ENCODE results near the gene SPTBN4.

SPTBN4 gene

GRCh38 chr19:40597329-40597838 is 130.6 kb downstream of the SPTBN4 start:
- no peak overlapping the region for H3K9ac ChIP-seq (ENCODE audit: low read length)

GRCh38 chr19:40598121-40598917 is 131.5 kb downstream of the SPTBN4 start:
- TF ChIP-seq EZH2 (optimal IDR thresholded peaks at IDR 0.05; ENCODE audit: low read depth, low read length) (no peak), CTCF (IDR thresholded peaks at IDR 0.05; ENCODE audit: low read length) (peak; percentile 97)
- Histone ChIP-seq H3K4me2 (ENCODE audit: low read depth, low read length) (peak overlapping the region; percentile 61; the same call in 1 of the 2 replicates), H3K4me1 (ENCODE audit: low read length) (peaks cover 29% of the 10 kb centered on the region), H3K9me3 (replicated peaks; ENCODE audit: insufficient read depth, low read length) (no peaks in the 10 kb centered on the region), H2AFZ (ENCODE audit: low read length) (no peak overlapping the region), H3K9ac (ENCODE audit: low read length) (no peak overlapping the region), H3K9me2 (replicated peaks; ENCODE audit: insufficient read depth, low read length) (no peaks in the 10 kb centered on the region), H3K36me3 (replicated peaks; ENCODE audit: insufficient read depth, low read length) (no peaks in the 10 kb centered on the region), H4K20me1 (ENCODE audit: insufficient read depth, low read length) (no peaks in the 10 kb centered on the region), H3K79me2 (ENCODE audit: low read length) (no peaks in the 10 kb centered on the region), H3K27ac (ENCODE audit: low read length) (no peak overlapping the region), H3K27me3 (replicated peaks; ENCODE audit: insufficient read depth, low read length) (peaks cover 51% of the 10 kb centered on the region), H3F3A (ENCODE audit: insufficient read depth, low read length) (peaks cover 19% of the 10 kb centered on the region; the same call in 1 of the 2 replicates), H3K4me3 (ENCODE audit: low read length) (no peak overlapping the region)
- peak; percentile 72 for DNase-seq

More at GRCh38 chr19:40597329-40597838, 130.6 kb downstream of the SPTBN4 start:
- H3K36me3 ChIP-seq (replicated peaks; ENCODE audit: insufficient read depth, low read length): no peaks in the 10 kb centered on the region
- H3K27ac ChIP-seq (ENCODE audit: low read length): no peak overlapping the region
- H4K20me1 ChIP-seq (ENCODE audit: insufficient read depth, low read length): no peaks in the 10 kb centered on the region
- H3K4me3 ChIP-seq (ENCODE audit: low read length): no peak overlapping the region
- H3F3A ChIP-seq (ENCODE audit: insufficient read depth, low read length): peaks cover 14% of the 10 kb centered on the region; the same call in 1 of the 2 replicates
- TF ChIP-seq EZH2 (optimal IDR thresholded peaks at IDR 0.05; ENCODE audit: low read depth, low read length) (peak; percentile 71), EZH2phosphoT487 (IDR thresholded peaks at IDR 0.05; ENCODE audit: low read length) (no peak)
- H3K4me2 ChIP-seq (ENCODE audit: low read depth, low read length): peak overlapping the region; percentile 8; the same call in 1 of the 2 replicates
- H3K4me1 ChIP-seq (ENCODE audit: low read length): peaks cover 20% of the 10 kb centered on the region
- H3K9me3 ChIP-seq (replicated peaks; ENCODE audit: insufficient read depth, low read length): no peaks in the 10 kb centered on the region
- H3K27me3 ChIP-seq (replicated peaks; ENCODE audit: insufficient read depth, low read length): peaks cover 51% of the 10 kb centered on the region
- no peaks in the 10 kb centered on the region for H3K79me2 ChIP-seq (ENCODE audit: low read length)
- no peak for DNase-seq
- H3K9me2 ChIP-seq (replicated peaks; ENCODE audit: insufficient read depth, low read length): no peaks in the 10 kb centered on the region
- no peak overlapping the region for H2AFZ ChIP-seq (ENCODE audit: low read length)

GRCh38 chr19:40598918-40599307 is 132.1 kb downstream of the SPTBN4 start:
- Histone ChIP-seq H4K20me1 (ENCODE audit: insufficient read depth, low read length) (no peaks in the 10 kb centered on the region), H3K79me2 (ENCODE audit: low read length) (no peaks in the 10 kb centered on the region), H3K27me3 (replicated peaks; ENCODE audit: insufficient read depth, low read length) (peaks cover 51% of the 10 kb centered on the region), H3K9me3 (replicated peaks; ENCODE audit: insufficient read depth, low read length) (no peaks in the 10 kb centered on the region), H3K9me2 (replicated peaks; ENCODE audit: insufficient read depth, low read length) (no peaks in the 10 kb centered on the region), H3K36me3 (replicated peaks; ENCODE audit: insufficient read depth, low read length) (no peaks in the 10 kb centered on the region), H2AFZ (ENCODE audit: low read length) (no peak overlapping the region), H3K4me3 (ENCODE audit: low read length) (peak overlapping the region; percentile 17; the same call in 1 of the 2 replicates), H3K9ac (ENCODE audit: low read length) (no peak overlapping the region), H3K4me2 (ENCODE audit: low read depth, low read length) (peak overlapping the region; percentile 58; the same call in 1 of the 2 replicates), H3K4me1 (ENCODE audit: low read length) (peaks cover 30% of the 10 kb centered on the region), H3F3A (ENCODE audit: insufficient read depth, low read length) (peaks cover 23% of the 10 kb centered on the region; the same call in 1 of the 2 replicates), H3K27ac (ENCODE audit: low read length) (no peak overlapping the region)
- TF ChIP-seq CTCF (IDR thresholded peaks at IDR 0.05; ENCODE audit: low read length) (no peak), EZH2 (optimal IDR thresholded peaks at IDR 0.05; ENCODE audit: low read depth, low read length) (no peak), EZH2phosphoT487 (IDR thresholded peaks at IDR 0.05; ENCODE audit: low read length) (no peak)
- no peak for DNase-seq

Data from MM.1S (cell line).